GM19324 (cell line): Measurements from ENCODE around the gene SLC12A3.
A peak's percentile ranks its signal among the peaks of the same experiment; 100 is the strongest.

ENCODE experiments used
- ATAC-seq: cut with Tn5 transposase; IDR thresholded peaks from one replicate; pipeline ENCODE4 v1.9.1; 2021; ENCODE audit warnings: mild to moderate bottlenecking, moderate library complexity; ENCODE audit not compliant: unreplicated experiment, low FRiP score

Gene SLC12A3

GRCh38 chr16:56886826-56887225 is 21.8 kb downstream of the SLC12A3 start:
- no peak for ATAC-seq

DNA sequence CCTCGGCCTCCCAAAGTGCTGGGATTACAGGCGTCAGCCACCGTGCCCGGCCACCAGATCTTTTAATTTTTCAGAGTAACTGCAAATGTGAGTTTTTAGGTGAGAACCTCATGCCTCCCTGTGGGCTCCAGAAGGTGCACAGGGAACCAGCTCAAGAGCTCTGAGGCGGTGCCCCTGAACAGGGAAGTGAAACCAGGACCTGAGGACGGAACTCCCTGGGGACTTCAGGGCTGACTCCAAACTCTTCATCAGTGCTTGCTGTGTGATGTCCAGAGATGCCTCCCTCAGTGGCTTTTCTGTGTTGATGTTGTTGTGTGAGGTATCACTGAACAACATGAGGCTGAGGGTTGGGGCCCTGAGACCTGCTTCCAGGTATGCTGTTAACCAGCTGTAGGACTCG is 23.8 kb downstream of the SLC12A3 start:
- ATAC-seq = no peak

- ATAC-seq = no peak
These were observed 24.2 kb downstream of the SLC12A3 start for GRCh38 chr16:56889206-56889605.

GRCh38 chr16:56891685-56892084 is 26.7 kb downstream of the SLC12A3 start:
- no peak for ATAC-seq

GRCh38 chr16:56892705-56893104 is 27.7 kb downstream of the SLC12A3 start:
- no peak for ATAC-seq

DNA sequence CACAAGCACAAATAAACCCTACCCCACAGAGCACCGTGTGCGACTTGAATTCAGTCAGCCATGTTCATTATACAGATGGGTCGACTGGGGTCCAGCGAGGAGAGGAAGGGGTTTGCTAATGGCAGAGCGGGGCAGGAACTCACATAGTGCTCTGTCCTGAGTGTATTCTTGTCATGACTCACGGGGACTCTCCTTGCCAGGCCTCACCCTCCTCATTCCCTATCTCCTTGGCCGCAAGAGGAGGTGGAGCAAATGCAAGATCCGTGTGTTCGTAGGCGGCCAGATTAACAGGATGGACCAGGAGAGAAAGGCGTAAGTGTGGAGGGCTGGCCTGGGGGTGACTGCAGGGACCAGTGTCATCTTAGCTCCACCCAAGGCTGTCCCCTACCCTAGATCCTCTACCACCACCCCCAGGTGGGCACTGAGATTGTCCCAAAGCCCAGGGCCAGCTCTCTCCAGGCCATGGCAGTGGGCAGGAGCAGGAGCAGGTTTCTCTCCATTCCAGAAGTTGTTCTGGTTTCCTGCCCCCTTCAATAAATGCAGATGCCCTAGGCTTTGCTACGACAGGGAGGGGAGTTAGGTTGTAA is 29.4 kb downstream of the SLC12A3 start:
- no peak for ATAC-seq

- no peak for ATAC-seq
These were observed 30.8 kb downstream of the SLC12A3 start for GRCh38 chr16:56895813-56896212.

GRCh38 chr16:56896244-56896643 is 31.2 kb downstream of the SLC12A3 start:
- no peak for ATAC-seq

DNA sequence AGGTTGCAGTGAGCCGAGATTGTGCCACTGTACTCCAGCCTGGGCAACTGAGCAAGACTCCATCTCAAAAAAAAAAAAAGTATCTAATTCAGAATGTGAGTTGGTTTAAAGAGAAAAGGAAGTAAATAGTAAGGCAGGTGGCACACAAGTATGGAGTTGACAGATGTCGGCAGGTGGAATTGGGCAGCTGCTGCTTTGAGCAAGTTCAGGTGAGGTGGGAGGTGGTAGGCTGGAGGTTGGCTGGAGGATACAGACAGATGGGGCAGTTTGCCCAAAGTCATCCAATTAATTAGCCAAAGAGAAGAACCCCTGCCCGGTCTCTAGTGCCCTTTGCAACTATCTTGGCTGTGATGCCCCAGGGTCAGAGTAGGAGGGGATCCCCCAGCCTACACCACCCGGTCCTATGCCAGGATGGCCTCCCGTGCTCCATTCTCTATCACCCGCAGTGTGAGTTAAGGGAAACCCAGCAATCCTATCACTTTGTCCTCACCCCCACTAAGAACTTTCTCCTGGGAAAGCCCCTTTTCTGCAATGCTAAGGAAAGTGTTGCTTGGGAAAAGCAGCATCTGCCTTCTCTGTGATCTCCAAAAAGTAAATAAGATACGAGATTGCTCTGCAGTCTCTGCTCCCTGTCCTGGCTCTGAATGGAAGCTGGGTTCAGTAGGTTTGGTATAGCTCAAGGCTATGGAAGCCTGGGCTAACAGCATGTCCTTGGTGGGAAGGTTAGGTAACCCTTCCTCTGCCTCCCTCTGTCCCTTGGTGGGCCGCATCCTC is 32.2 kb downstream of the SLC12A3 start:
- ATAC-seq = no peak

DNA sequence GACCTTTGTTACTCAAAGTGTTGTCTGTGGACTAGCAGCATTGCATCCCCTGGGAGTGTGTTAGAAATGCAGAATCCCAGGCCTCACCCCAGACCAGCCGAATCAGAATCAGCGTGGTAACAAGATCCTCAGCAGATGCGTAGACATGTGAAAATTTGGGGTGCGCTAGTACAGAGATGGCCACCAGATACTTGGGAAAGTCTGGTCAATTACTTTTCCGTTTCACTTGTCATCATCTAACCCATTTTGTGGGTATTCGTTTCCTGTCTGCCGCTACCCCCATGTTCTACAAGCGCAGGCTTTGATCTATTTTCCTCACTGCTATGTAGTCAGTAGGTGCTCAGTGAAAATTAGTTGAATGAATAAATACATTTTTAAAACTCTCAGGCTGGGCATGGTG is 33.8 kb downstream of the SLC12A3 start:
- ATAC-seq = no peak

DNA sequence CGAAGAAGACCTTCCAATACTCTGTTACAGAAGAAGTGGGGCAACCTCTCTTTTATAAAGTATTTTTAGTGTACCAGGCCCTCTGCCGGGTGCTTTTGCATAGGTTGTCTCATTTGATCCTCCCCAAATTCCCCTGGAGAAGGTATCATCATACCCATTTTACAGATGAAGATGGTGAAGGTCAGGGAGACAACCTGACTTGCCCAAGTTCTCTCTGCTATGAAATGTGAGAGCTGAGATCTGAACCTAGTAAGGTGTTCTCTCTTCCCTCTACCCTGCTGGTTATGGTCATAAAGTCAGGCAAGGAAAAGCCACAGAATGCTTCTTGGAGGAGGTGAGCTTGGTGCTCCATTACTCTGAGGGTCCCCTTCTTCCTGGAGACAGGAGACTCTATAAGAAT is 38.9 kb downstream of the SLC12A3 start:
- ATAC-seq = no peak

- no peak for ATAC-seq
These were observed 42.4 kb downstream of the SLC12A3 start for GRCh38 chr16:56907401-56907800.

- ATAC-seq = no peak
These were observed 44.5 kb downstream of the SLC12A3 start for GRCh38 chr16:56909527-56909979.

- no peak for ATAC-seq
These were observed 45.1 kb downstream of the SLC12A3 start for GRCh38 chr16:56910112-56910511.

- ATAC-seq = no peak
These were observed 45.9 kb downstream of the SLC12A3 start for GRCh38 chr16:56910654-56911539.

DNA sequence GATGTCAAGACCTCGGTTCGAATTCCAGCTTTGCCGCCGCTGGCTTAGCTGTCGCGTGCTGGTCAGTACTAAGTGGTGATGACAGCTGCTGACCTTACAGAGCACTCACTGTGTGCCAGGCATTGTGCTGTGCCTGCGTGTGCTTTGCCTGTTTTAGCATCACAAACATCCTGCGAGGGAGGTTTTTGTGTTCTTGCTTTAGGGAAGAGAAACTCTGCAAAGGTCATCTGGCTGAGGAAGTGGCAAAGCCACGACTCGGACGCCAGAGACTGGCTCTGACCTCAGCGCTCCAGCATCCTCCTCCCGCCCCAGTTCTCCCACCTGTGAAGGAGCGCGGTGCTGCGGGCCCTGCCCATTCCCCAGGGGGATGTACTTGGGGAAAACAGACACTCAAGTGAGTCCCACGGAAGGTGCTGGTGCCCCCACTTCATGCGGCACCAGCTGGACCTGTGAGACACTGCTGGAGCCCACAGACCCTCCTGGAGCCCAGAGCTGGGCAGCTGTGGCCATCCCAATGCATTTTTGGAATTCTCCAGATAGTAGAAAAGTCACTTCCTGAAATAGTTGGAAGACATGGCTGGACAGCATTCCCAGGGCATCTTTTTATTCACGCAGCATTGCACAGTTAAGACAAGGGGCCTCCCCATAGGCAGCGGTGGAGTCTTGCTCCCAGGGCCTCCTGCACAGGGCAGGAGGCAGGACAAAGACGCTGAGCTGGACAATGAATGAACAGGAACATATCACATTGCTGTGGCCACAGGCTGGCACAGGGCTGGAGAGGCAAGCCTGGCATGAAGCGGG is 47.0 kb downstream of the SLC12A3 start:
- peak; percentile 60 for ATAC-seq

- no peak for ATAC-seq
These were observed 48.0 kb downstream of the SLC12A3 start for GRCh38 chr16:56912746-56913708.

DNA sequence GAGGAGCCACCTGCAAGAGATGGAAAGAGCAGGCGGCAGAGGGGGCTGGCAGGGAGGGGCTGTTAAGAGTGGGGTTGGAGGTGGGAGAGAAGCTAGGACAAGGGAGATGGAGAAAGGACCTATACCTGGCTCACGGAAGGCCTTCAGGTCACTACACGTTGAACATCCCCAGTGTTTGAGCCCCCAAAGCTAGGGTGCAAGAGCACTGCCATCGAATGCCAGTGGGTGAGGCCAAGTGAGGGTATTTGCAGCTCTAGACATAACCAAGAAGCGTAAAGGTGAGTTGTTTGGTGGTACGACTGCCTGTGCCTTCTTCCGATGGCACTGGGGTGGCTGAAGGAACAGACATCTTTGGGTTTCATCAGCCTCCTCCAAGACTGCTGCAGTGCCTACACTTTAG is 49.9 kb downstream of the SLC12A3 start:
- ATAC-seq = no peak
